DMS153 treated with DMSO at 0.1 percent for 48 hours (cell line): ENCODE measurements around the gene CDH13.
A peak's percentile ranks its signal among the peaks of the same experiment; 100 is the strongest.

Experiments used
- DNase-seq: peaks from one replicate; lab custom pipeline; 2025; ENCODE audit not compliant: unreplicated experiment; lab: John Stamatoyannopoulos, UW

The CDH13 gene

GRCh38 chr16:82625066-82625968, 1.5 kb upstream of the CDH13 start:
- no peak for DNase-seq

GRCh38 chr16:82628088-82628423, 1.3 kb downstream of the CDH13 start:
- no peak for DNase-seq

GRCh38 chr16:82628711-82629110, 1.9 kb downstream of the CDH13 start:
- DNase-seq, result no peak

GRCh38 chr16:82629441-82630027, 2.8 kb downstream of the CDH13 start:
- DNase-seq, result no peak

GRCh38 chr16:82630219-82630618, 3.5 kb downstream of the CDH13 start:
- DNase-seq, result no peak

- DNase-seq, result no peak
Observed at GRCh38 chr16:82630688-82631087, 3.9 kb downstream of the CDH13 start.

- no peak for DNase-seq
Observed at GRCh38 chr16:82631701-82632685, 5.2 kb downstream of the CDH13 start.

GRCh38 chr16:82633964-82634600, 7.3 kb downstream of the CDH13 start:
- peak; percentile 69 for DNase-seq

GRCh38 chr16:82634955-82635610, 8.3 kb downstream of the CDH13 start:
- DNase-seq, result no peak

- DNase-seq, result no peak
Observed at GRCh38 chr16:82636485-82636884, 9.7 kb downstream of the CDH13 start.

GRCh38 chr16:82636958-82637357, 10.2 kb downstream of the CDH13 start:
- DNase-seq, result no peak

- no peak for DNase-seq
Observed at GRCh38 chr16:82638095-82638798, 11.5 kb downstream of the CDH13 start.

GRCh38 chr16:82639263-82639662, 12.5 kb downstream of the CDH13 start:
- DNase-seq, result no peak

GRCh38 chr16:82639666-82640336, 13.0 kb downstream of the CDH13 start:
- peak; percentile 49 for DNase-seq

- DNase-seq, result no peak
Observed at GRCh38 chr16:82641336-82641984, 14.7 kb downstream of the CDH13 start.

GRCh38 chr16:82643136-82643535, 16.4 kb downstream of the CDH13 start:
- peak; percentile 70 for DNase-seq

- DNase-seq, result no peak
Observed at GRCh38 chr16:82643936-82644630, 17.3 kb downstream of the CDH13 start.

- DNase-seq, result no peak
Observed at GRCh38 chr16:82646504-82646903, 19.7 kb downstream of the CDH13 start.
